Measurements from ENCODE around the gene TMEM115. TPM values are rescaled to one million over a fixed set of nuclear protein-coding genes. Genes with fewer than 3 reads are reported as not detected.

Gene TMEM115
- total RNA-seq, 2 donors from 2014 or later, result 42.1 to 45.0 TPM

DNA sequence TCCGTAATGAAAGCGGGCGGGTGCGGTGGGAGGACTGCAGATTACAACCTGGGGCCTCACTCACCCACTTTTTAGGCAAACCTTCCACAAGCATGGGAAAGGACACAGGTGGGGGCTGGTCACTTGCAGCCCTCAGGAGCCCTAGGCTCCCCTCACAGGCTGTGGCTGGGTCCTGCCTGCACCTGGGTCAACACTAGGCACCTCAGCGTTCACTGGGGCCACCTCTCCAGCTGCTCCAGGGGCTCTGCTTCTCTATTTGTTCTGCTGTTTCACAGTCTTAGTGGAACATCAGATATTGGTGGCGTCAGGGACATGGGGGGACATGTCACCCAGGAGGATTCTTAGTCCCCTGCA is 30.1 kb upstream of the TMEM115 start:
- no peak overlapping the region for H3K9ac ChIP-seq (ENCODE audit: low read depth in 2 of 2, low read length in 2 of 2)
- TF ChIP-seq, protein P1, sequence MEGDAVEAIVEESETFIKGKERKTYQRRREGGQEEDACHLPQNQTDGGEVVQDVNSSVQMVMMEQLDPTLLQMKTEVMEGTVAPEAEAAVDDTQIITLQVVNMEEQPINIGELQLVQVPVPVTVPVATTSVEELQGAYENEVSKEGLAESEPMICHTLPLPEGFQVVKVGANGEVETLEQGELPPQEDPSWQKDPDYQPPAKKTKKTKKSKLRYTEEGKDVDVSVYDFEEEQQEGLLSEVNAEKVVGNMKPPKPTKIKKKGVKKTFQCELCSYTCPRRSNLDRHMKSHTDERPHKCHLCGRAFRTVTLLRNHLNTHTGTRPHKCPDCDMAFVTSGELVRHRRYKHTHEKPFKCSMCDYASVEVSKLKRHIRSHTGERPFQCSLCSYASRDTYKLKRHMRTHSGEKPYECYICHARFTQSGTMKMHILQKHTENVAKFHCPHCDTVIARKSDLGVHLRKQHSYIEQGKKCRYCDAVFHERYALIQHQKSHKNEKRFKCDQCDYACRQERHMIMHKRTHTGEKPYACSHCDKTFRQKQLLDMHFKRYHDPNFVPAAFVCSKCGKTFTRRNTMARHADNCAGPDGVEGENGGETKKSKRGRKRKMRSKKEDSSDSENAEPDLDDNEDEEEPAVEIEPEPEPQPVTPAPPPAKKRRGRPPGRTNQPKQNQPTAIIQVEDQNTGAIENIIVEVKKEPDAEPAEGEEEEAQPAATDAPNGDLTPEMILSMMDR (IDR thresholded peaks at IDR 0.05), result no peak
- no peaks in the 10 kb centered on the region for H3K27me3 ChIP-seq
- H3K4me1 ChIP-seq, result peaks cover 4% of the 10 kb centered on the region
- no peaks in the 10 kb centered on the region for H3K9me3 ChIP-seq
- no peaks in the 10 kb centered on the region for H3K36me3 ChIP-seq
- no peak overlapping the region for H3K27ac ChIP-seq
- intact Hi-C loops (cut with DNase I), result no loop called here
- no peak for DNase-seq
- no peak overlapping the region for H3K4me3 ChIP-seq

DNA sequence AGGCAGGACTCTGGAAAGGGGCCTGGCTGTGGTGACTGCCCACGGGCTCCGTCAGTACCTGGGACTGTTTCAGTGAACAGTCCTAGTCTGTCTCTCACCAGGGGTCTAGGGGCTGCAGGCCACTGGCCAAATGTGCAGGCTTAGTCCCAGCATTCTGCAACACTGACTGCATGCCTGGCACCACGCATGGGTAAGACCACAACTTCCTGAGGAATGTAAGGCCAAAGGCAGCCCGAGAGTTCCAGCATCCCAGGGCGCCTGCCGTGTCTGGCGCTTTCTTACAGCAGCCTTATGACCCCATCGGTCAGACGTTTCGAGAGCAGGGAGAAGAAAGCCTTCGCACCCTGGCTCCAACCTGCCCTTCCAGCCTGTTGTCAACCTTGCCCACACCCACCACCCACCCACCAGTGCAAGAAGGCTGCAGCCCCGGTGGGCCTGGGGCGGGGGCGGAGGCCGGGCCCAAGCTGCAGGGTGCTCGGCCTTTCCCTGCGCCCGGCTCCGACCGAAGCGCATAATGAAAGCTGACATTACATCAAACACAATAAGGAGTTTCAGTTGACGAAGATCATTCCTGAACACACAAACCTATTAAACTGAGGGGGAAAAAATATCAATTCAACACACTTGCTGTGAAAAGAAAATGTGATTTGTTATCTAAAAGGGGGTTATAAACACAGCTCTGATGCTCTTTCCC is 29.5 kb upstream of the TMEM115 start:
- DNase-seq, result no peak
- no peaks in the 10 kb centered on the region for H3K36me3 ChIP-seq
- no peaks in the 10 kb centered on the region for H3K9me3 ChIP-seq
- peaks cover 4% of the 10 kb centered on the region for H3K4me1 ChIP-seq
- TF ChIP-seq, protein P1 (IDR thresholded peaks at IDR 0.05), result no peak
- H3K9ac ChIP-seq (ENCODE audit: low read depth in 2 of 2, low read length in 2 of 2), result no peak overlapping the region
- no peaks in the 10 kb centered on the region for H3K27me3 ChIP-seq
- no peak overlapping the region for H3K4me3 ChIP-seq
- intact Hi-C loops (cut with DNase I), result no loop called here
- no peak overlapping the region for H3K27ac ChIP-seq

DNA sequence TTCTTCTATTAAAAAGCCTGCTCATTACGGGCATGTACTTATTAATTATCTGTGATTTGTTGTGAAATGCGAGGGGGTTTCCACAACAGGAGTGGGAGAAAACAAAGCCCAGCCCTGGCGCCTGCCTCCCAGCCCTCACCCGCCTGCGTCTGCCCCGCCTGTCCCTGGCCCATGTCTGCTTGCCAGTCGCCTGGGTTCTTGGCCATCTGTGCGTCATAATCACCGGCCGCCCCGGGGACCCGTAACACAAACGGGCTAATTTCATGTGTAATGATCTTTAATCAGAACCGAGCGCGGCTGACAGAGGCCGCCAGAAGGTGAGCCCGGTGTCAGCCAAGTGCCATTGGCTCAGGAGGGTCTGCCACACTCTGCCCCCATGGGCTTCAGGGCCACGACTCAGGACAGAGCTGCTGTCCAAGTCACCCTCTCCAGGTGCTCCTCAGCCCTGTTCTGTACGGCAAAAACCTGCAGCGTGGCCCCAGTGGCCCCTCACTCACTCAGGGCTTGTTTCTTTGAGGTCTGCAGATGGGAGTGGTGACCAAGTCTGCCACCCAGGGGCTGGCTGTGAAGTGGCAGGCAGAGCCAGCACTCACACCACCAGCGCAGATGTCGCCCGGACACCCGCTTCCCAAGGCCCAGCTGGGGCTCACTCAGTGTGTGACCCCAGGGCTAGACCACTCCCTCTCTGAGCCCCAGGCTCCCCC is 28.8 kb upstream of the TMEM115 start:
- TF ChIP-seq, protein P1 (IDR thresholded peaks at IDR 0.05), result no peak
- intact Hi-C loops (cut with DNase I), result no loop called here
- Histone ChIP-seq H3K27ac (no peak overlapping the region), H3K36me3 (no peaks in the 10 kb centered on the region), H3K4me1 (peaks cover 4% of the 10 kb centered on the region), H3K9me3 (no peaks in the 10 kb centered on the region), H3K4me3 (no peak overlapping the region), H3K27me3 (no peaks in the 10 kb centered on the region), H3K9ac (ENCODE audit: low read depth in 2 of 2, low read length in 2 of 2) (no peak overlapping the region)
- DNase-seq, result no peak

DNA sequence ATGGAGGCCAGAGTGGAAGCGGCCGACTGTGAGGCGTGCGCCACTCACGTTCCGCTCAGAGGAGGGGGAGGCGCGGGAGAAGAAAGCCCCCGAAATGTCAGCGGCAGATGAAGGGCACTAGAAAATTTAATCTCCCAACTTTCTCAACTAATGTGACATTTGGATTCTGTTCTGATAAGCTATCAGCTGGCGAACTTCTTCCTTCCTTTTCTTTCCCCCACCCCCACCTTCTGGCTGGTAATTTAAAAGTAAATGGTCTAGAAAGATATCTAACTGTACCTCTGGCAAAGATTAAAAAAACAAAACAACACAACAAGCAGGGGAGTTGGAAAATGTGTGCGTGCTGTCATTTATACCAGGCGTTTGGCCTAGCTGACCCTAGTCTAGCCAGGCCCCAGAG is 26.4 kb upstream of the TMEM115 start:
- Histone ChIP-seq H3K27ac (no peak overlapping the region), H3K27me3 (no peaks in the 10 kb centered on the region), H3K9me3 (no peaks in the 10 kb centered on the region), H3K9ac (ENCODE audit: low read depth in 2 of 2, low read length in 2 of 2) (no peak overlapping the region), H3K36me3 (no peaks in the 10 kb centered on the region), H3K4me3 (no peak overlapping the region), H3K4me1 (peaks cover 2% of the 10 kb centered on the region)
- intact Hi-C loops (cut with DNase I), result no loop called here
- no peak for DNase-seq
- TF ChIP-seq, protein P1 (IDR thresholded peaks at IDR 0.05), result no peak

DNA sequence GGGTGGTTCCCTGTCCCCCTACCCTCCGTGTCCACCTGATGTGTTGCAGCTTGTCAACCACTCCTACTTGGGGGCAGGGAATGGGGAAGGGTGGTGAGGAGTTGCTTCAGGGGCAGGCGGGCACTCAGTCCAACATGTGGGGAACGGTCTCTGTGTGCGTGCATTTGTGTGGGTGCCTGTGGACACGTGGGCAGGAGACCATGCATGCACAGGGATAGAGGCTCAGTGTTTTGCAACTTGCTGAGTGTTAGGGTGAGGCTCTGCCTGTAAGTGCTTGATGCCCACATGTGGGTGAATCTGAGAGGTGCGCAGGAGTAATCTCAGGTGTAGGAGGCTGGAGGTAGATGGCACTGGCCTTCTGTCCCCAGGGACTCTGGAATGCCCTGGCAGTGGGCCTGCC is 24.4 kb upstream of the TMEM115 start:
- Histone ChIP-seq H3K9me3 (no peaks in the 10 kb centered on the region), H3K27ac (no peak overlapping the region), H3K4me3 (no peak overlapping the region), H3K9ac (ENCODE audit: low read depth in 2 of 2, low read length in 2 of 2) (no peak overlapping the region), H3K36me3 (no peaks in the 10 kb centered on the region), H3K4me1 (no peaks in the 10 kb centered on the region), H3K27me3 (no peaks in the 10 kb centered on the region)
- DNase-seq, result no peak
- intact Hi-C loops (cut with DNase I), result no loop called here
- TF ChIP-seq, protein P1 (IDR thresholded peaks at IDR 0.05), result no peak
